PC-3 (cell line): ENCODE results near the gene OPRM1. TPM values are rescaled to one million over a fixed set of nuclear protein-coding genes. Genes with fewer than 3 reads are reported as not detected.
A peak's percentile ranks its signal among the peaks of the same experiment; 100 is the strongest.

ENCODE experiments used
- ATAC-seq: fragments of 200-7000 bp; cut with Tn5 transposase; 2 replicates; pipeline ENCODE4 v1.9.1; 2020; ENCODE audit warnings: mild to moderate bottlenecking, moderate library complexity
- BruUV-seq: library from RNA; stranded (reverse); fragments of 400-500 nt; replicated peaks from 2 replicates; lab custom pipeline; 2021; lab: Mats Ljungman, UMichigan
- CTCF ChIA-PET: fragments of 300-600 bp; sonication (Branson Sonifier 250); formaldehyde crosslinking; loops from one replicate; lab custom pipeline; 2022; ENCODE audit warnings: antibody characterized with exemption; lab: Charles Lee
- POLR2A ChIA-PET: fragments of 300-600 bp; sonication (Branson Sonifier 250); formaldehyde crosslinking; loops from one replicate; lab custom pipeline; 2022; ENCODE audit warnings: antibody characterized with exemption; ENCODE audit not compliant: unreplicated experiment; lab: Charles Lee
- DNase-seq: peaks from one replicate; pipeline ENCODE4 v3.0.0-alpha.2; 2015
- H2AFZ ChIP-seq: fragments of 300-600 bp; sonication (generic); 2 replicates; pipeline ENCODE4 v1.6.0; 2016; ENCODE audit warnings: antibody characterized with exemption, low read length
- H3F3A ChIP-seq: fragments of 300-600 bp; sonication (generic); one replicate; pipeline ENCODE4 v1.6.0; 2017; ENCODE audit warnings: antibody characterized with exemption, low read length, control low read depth, mild to moderate bottlenecking; ENCODE audit not compliant: unreplicated experiment
- H3K27ac ChIP-seq: fragments of 300-600 bp; sonication (generic); 2 replicates; pipeline ENCODE4 v1.5.1; 2016; ENCODE audit warnings: mild to moderate bottlenecking, low read length
- H3K27me3 ChIP-seq: fragments of 300-600 bp; sonication (generic); 2 replicates; pipeline ENCODE4 v1.6.1; 2016; ENCODE audit warnings: low read length, mixed read lengths
- H3K36me3 ChIP-seq: fragments of 300-600 bp; sonication (generic); 2 replicates; pipeline ENCODE4 v1.6.1; 2016; ENCODE audit warnings: low read depth, mixed run types, low read length, mixed read lengths
- H3K4me1 ChIP-seq: fragments of 300-600 bp; sonication (generic); 2 replicates; pipeline ENCODE4 v1.5.1; 2016; ENCODE audit warnings: low read length; ENCODE audit not compliant: insufficient read depth
- H3K4me2 ChIP-seq: fragments of 300-600 bp; sonication (generic); 2 replicates; pipeline ENCODE4 v1.6.0; 2016; ENCODE audit warnings: low read length
- H3K4me3 ChIP-seq: fragments of 300-600 bp; sonication (generic); 2 replicates; pipeline ENCODE4 v1.5.1; 2016; ENCODE audit warnings: mild to moderate bottlenecking, low read length, mixed read lengths
- H3K79me2 ChIP-seq: fragments of 300-600 bp; sonication (generic); 2 replicates; pipeline ENCODE4 v1.6.1; 2017; ENCODE audit warnings: low read length, mixed read lengths
- H3K9ac ChIP-seq: fragments of 300-600 bp; sonication (generic); 2 replicates; pipeline ENCODE4 v1.6.0; 2016; ENCODE audit warnings: mild to moderate bottlenecking, low read length
- H3K9me2 ChIP-seq: fragments of 300-600 bp; sonication (generic); replicated peaks from 2 replicates; pipeline ENCODE4 v1.6.1; 2016; ENCODE audit warnings: mixed run types, low read length, mixed read lengths
- H3K9me3 ChIP-seq: fragments of 300-600 bp; sonication (generic); 2 replicates; pipeline ENCODE4 v1.6.1; 2016; ENCODE audit warnings: low read length, mixed read lengths
- H4K20me1 ChIP-seq: fragments of 300-600 bp; sonication (generic); 2 replicates; pipeline ENCODE4 v1.6.1; 2016; ENCODE audit warnings: low read length, mixed read lengths
- CTCF ChIP-seq: fragments of 300-600 bp; sonication (generic); conservative IDR thresholded peaks from 2 replicates; pipeline ENCODE4 v1.5.1; 2017; ENCODE audit warnings: antibody characterized with exemption, low read depth, mild to moderate bottlenecking, low read length
- EZH2 ChIP-seq: fragments of 300-600 bp; sonication (generic); IDR thresholded peaks from one replicate; pipeline ENCODE4 v1.6.1; 2017; ENCODE audit warnings: antibody characterized with exemption, mild to moderate bottlenecking, low read length; ENCODE audit not compliant: unreplicated experiment
- EZH2phosphoT487 ChIP-seq: fragments of 300-600 bp; sonication (generic); IDR thresholded peaks from 2 replicates; pipeline ENCODE4 v1.6.1; 2018; ENCODE audit warnings: mild to moderate bottlenecking, antibody characterized with exemption, low read length, borderline replicate concordance
- intact Hi-C: fragments of 100-400 bp; cut with micrococcal nuclease; formaldehyde crosslinking; loops from 2 replicates; pipeline ENCODE4 v1.9.0; 2023
- total RNA-seq: library from RNA; depleted of rRNA; stranded (reverse); fragments of >200 nt; gene quantifications from 2 replicates; pipeline ENCODE4 v1.2.3, GENCODE V29; 2014

Gene OPRM1
- total RNA-seq, 1 experiment from 2014 or later: not detected

DNA sequence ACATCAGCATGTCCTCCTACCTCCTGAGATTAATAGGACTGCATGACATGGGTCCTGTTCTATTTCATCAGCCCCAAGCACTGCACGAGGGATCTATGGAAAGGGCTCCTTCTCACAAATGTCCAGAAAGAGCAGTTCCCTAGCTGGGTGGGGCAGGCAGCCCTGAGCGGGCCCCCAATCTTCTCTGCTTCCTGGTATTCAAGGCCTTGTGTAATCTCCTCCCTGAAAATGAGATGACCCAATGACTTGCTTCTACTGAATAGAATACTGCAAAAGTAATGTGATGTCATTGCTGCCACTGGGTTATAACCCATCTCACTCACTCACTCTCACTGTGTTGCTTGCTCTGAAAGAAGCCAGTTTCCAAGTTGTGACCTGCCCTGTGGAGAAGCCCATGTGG, 126.4 kb downstream of the OPRM1 start:
- POLR2A ChIA-PET: no interaction called here
- intact Hi-C loops: no loop called here
- CTCF ChIA-PET: no interaction called here

GRCh38 chr6:154166140-154166539, 127.1 kb downstream of the OPRM1 start:
- Histone ChIP-seq H3K9me3 (no peaks in the 10 kb centered on the region), H3K79me2 (no peaks in the 10 kb centered on the region), H3K4me3 (no peak overlapping the region), H2AFZ (no peak overlapping the region), H4K20me1 (no peaks in the 10 kb centered on the region), H3K27me3 (no peaks in the 10 kb centered on the region), H3K36me3 (no peaks in the 10 kb centered on the region), H3K9ac (no peak overlapping the region), H3K27ac (no peak overlapping the region), H3K4me1 (no peaks in the 10 kb centered on the region), H3F3A (no peaks in the 10 kb centered on the region), H3K9me2 (no peaks in the 10 kb centered on the region), H3K4me2 (no peak overlapping the region)
- ATAC-seq: no peak; the same call in 1 of the 2 replicates
- intact Hi-C loops: no loop called here
- POLR2A ChIA-PET: no interaction called here
- no peak for TF ChIP-seq EZH2phosphoT487
- TF ChIP-seq CTCF: peak; percentile 48
- TF ChIP-seq EZH2: no peak
- peak; percentile 47 for DNase-seq
- CTCF ChIA-PET: no interaction called here
- no TSS peak for BruUV-seq

More for the DNA sequence above, 126.4 kb downstream of the OPRM1 start:
- Histone ChIP-seq H4K20me1 (no peaks in the 10 kb centered on the region), H3K36me3 (no peaks in the 10 kb centered on the region), H3K9me3 (no peaks in the 10 kb centered on the region), H3K4me3 (no peak overlapping the region), H2AFZ (no peak overlapping the region), H3K4me1 (no peaks in the 10 kb centered on the region), H3K27ac (no peak overlapping the region), H3K4me2 (no peak overlapping the region), H3K79me2 (no peaks in the 10 kb centered on the region), H3F3A (no peaks in the 10 kb centered on the region), H3K9me2 (no peaks in the 10 kb centered on the region), H3K9ac (no peak overlapping the region), H3K27me3 (no peaks in the 10 kb centered on the region)
- no peak for DNase-seq
- no peak for ATAC-seq
- no TSS peak for BruUV-seq
- no peak for TF ChIP-seq CTCF
- TF ChIP-seq EZH2: no peak

DNA sequence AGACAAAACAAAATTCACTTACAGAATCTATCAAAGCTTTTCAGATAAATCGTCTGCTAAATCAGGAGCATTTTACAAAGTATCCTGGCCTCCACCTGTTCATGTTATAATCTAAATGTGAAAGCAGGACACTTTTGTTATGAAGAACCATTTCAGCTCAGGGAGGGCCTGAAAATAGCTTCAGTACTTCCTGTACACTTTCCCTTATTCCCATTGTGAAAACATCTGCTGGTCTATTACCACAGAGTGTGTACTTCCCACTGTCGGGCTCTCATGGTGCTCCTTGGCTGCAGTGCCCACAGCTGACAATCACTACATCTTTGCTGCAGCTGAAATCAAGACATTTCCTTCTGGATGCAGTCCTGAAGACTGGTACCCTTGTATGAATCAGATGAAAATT, 128.1 kb downstream of the OPRM1 start:
- no peak overlapping the region for H2AFZ ChIP-seq
- ChIA-PET POLR2A (no interaction called here), CTCF (no interaction called here)
- H3F3A ChIP-seq: no peaks in the 10 kb centered on the region
- intact Hi-C loops: no loop called here
- TF ChIP-seq CTCF (no peak), EZH2 (no peak), EZH2phosphoT487 (no peak)
- no peaks in the 10 kb centered on the region for H3K4me1 ChIP-seq
- no peaks in the 10 kb centered on the region for H3K9me2 ChIP-seq
- H3K4me2 ChIP-seq: no peak overlapping the region
- BruUV-seq: no TSS peak
- no peaks in the 10 kb centered on the region for H3K9me3 ChIP-seq
- no peak overlapping the region for H3K4me3 ChIP-seq
- H3K27ac ChIP-seq: no peak overlapping the region
- no peak overlapping the region for H3K9ac ChIP-seq
- ATAC-seq (no peak), DNase-seq (no peak)
- no peaks in the 10 kb centered on the region for H3K27me3 ChIP-seq
- no peaks in the 10 kb centered on the region for H3K79me2 ChIP-seq
- no peaks in the 10 kb centered on the region for H4K20me1 ChIP-seq
- H3K36me3 ChIP-seq: no peaks in the 10 kb centered on the region
